HepG2 (cell line): Measurements from ENCODE around the gene SKIL. TPM values are rescaled to one million over a fixed set of nuclear protein-coding genes. Genes with fewer than 3 reads are reported as not detected.

Experiments
- GATAD1 ChIP-seq: IDR thresholded peaks from 2 replicates; pipeline ENCODE4 v1.6.1; 2016; ENCODE audit warnings: missing genetic modification reagents, missing compliant biosample characterization
- MAFF ChIP-seq: IDR thresholded peaks from 2 replicates; pipeline ENCODE4 v1.6.1; 2011; ENCODE audit warnings: low read depth, low read length, improper control_type of control experiment
- PRMT3 ChIP-seq: sonication (generic); formaldehyde crosslinking; IDR thresholded peaks from 2 replicates; pipeline ENCODE4 v1.8.1; 2022; ENCODE audit warnings: low read depth, mild to moderate bottlenecking, moderate library complexity, missing genetic modification reagents, borderline replicate concordance
- TAF15 ChIP-seq: fragments of 200-400 bp; formaldehyde crosslinking; IDR thresholded peaks from one replicate; pipeline ENCODE4 v1.6.1; 2018; ENCODE audit warnings: mild to moderate bottlenecking, low read depth, low read length; ENCODE audit not compliant: poor library complexity, severe bottlenecking
- TBX2 ChIP-seq: sonication (generic); formaldehyde crosslinking; IDR thresholded peaks from 2 replicates; pipeline ENCODE4 v1.5.0; 2020; ENCODE audit warnings: missing genetic modification reagents, mild to moderate bottlenecking, borderline replicate concordance
- ZFP36L1 ChIP-seq: sonication (generic); formaldehyde crosslinking; IDR thresholded peaks from 2 replicates; pipeline ENCODE4 v1.8.0; 2022; ENCODE audit warnings: mild to moderate bottlenecking, missing genetic modification reagents, moderate library complexity
- ZFYVE20 ChIP-seq: sonication (generic); formaldehyde crosslinking; IDR thresholded peaks from 2 replicates; pipeline ENCODE4 v1.8.0; 2023; ENCODE audit warnings: low read depth, mild to moderate bottlenecking, moderate library complexity, missing genetic modification reagents, borderline replicate concordance
- ZKSCAN8 ChIP-seq: IDR thresholded peaks from 2 replicates; pipeline ENCODE4 v1.6.1; 2016; ENCODE audit warnings: borderline replicate concordance, missing genetic modification reagents, missing compliant biosample characterization
- ZNF253 ChIP-seq: sonication (generic); formaldehyde crosslinking; IDR thresholded peaks from 2 replicates; pipeline ENCODE4 v1.8.0; 2022; ENCODE audit warnings: mild to moderate bottlenecking, missing genetic modification reagents, borderline replicate concordance
- ZNF264 ChIP-seq: sonication (generic); formaldehyde crosslinking; IDR thresholded peaks from 2 replicates; pipeline ENCODE4 v1.4.0; 2020; ENCODE audit warnings: missing genetic modification reagents
- ZNF3 ChIP-seq: IDR thresholded peaks from 2 replicates; pipeline ENCODE4 v1.7.0; 2017; ENCODE audit warnings: inconsistent platforms
- ZNF446 ChIP-seq: sonication (generic); formaldehyde crosslinking; IDR thresholded peaks from 2 replicates; pipeline ENCODE4 v1.5.0; 2020; ENCODE audit warnings: mild to moderate bottlenecking, missing genetic modification reagents
- ZNF703 ChIP-seq: sonication (generic); formaldehyde crosslinking; IDR thresholded peaks from 2 replicates; pipeline ENCODE4 v1.5.1; 2020; ENCODE audit warnings: missing genetic modification reagents, mild to moderate bottlenecking, moderate library complexity, borderline replicate concordance
- ZNF747 ChIP-seq: sonication (generic); formaldehyde crosslinking; IDR thresholded peaks from 2 replicates; pipeline ENCODE4 v1.8.1; 2023; ENCODE audit warnings: missing genetic modification reagents, mild to moderate bottlenecking, borderline replicate concordance
- ZNF766 ChIP-seq: sonication (generic); formaldehyde crosslinking; IDR thresholded peaks from 2 replicates; pipeline ENCODE4 v1.5.0; 2020; ENCODE audit warnings: missing genetic modification reagents, borderline replicate concordance
- ZNF768 ChIP-seq: sonication (generic); formaldehyde crosslinking; IDR thresholded peaks from 2 replicates; pipeline ENCODE4 v1.4.0; 2020; ENCODE audit warnings: missing genetic modification reagents
- ZZZ3 ChIP-seq: sonication (generic); formaldehyde crosslinking; IDR thresholded peaks from 2 replicates; pipeline ENCODE4 v1.4.0; 2020; ENCODE audit warnings: missing genetic modification reagents, mild to moderate bottlenecking, borderline replicate concordance
- polyA plus RNA-seq, 8 experiments: library from polyadenylated mRNA; depleted of rRNA in 3 of 8; stranded (reverse) in 7 of 8; unstranded in 1 of 8; fragments of >200 nt; fragmentation: Illumina TruSeq in 4 of 8; extraction: Trizol in 4 of 8; gene quantifications; 2 replicates each; pipeline versions ENCODE4 v1.2.1 to v1.2.3, GENCODE V29; 2011 to 2016; ENCODE audit warnings: low read depth in 4 of 8, missing spikeins in 1 of 8, mixed read lengths in 1 of 8; ENCODE audit not compliant: insufficient read depth in 1 of 8
- total RNA-seq, 5 experiments: library from RNA; depleted of rRNA; stranded (reverse); fragments of >200 nt; fragmentation: Illumina TruSeq; extraction: Trizol; gene quantifications; 2 replicates each; pipeline ENCODE4 v1.2.3, GENCODE V29; 2016; ENCODE audit warnings: low read depth in 1 of 5
- TF ChIP-seq, protein P1 (sequence below): IDR thresholded peaks from 2 replicates; pipeline ENCODE4 v1.4.0; 2020; ENCODE audit warnings: mild to moderate bottlenecking, missing genetic modification reagents
- TF ChIP-seq, protein P2 (sequence below): sonication (generic); formaldehyde crosslinking; IDR thresholded peaks from 2 replicates; pipeline ENCODE4 v1.4.0; 2020; ENCODE audit warnings: missing genetic modification reagents, borderline replicate concordance
- TF ChIP-seq, protein P3 (sequence below): sonication (generic); formaldehyde crosslinking; IDR thresholded peaks from 2 replicates; pipeline ENCODE4 v1.4.0; 2020; ENCODE audit warnings: mild to moderate bottlenecking, missing genetic modification reagents
- TF ChIP-seq, protein P4 (sequence below): sonication (generic); formaldehyde crosslinking; IDR thresholded peaks from 2 replicates; pipeline ENCODE4 v1.4.0; 2020; ENCODE audit warnings: missing genetic modification reagents
- TF ChIP-seq, protein P5 (sequence below): sonication (generic); formaldehyde crosslinking; IDR thresholded peaks from 2 replicates; pipeline ENCODE4 v1.4.0; 2020; ENCODE audit warnings: missing genetic modification reagents, low read depth, mild to moderate bottlenecking, borderline replicate concordance

SKIL gene
- total and polyA plus RNA-seq, 2 of the 13 experiments (the other 11 are each of a cell fraction or from before 2014, with no cell fraction given): 5.2 to 20.7 TPM

DNA sequence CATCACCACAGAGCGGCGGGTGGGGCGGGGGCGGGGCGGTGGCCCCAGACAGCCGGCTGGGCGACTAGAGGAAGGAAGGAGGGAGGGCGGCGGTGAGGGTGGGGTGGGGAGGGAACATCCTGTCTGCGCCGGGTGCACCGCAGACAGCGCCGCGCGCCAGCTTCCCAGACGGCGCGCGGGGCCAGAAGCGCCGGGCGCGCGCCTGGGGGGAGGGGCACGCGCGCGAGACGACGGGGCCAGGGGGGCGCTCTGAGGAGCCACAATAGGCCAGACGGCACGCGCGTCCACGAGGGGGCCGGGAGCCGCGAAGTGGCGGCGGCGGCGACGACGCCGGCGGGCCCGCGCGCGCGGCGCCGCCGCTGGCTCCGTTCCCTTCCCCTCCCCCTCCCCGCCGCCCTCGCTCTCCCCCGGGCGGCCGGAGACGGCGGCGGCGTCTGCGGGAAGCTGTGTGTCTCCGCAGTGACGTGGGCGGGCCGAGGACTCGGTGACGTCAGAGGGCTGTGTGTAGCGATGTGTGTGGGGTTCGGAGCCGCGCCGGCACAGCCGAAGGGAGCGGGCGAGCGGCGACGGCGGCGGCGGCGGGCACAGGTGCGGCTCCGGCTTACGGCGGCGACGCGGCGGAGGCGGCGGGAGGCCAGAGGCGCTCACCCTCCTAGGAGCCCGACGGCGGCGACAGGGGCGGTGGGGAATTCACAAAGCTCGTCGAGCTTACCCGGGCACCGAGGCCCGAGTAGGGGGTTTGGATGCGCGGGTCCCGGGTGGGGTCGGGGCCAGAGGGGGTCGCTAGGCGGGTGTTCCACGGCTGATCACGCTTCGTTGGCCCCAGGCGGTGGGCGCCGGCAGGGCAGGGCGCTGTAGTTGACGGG, at the start of gene SKIL (continued):
- TF ChIP-seq, protein P1, sequence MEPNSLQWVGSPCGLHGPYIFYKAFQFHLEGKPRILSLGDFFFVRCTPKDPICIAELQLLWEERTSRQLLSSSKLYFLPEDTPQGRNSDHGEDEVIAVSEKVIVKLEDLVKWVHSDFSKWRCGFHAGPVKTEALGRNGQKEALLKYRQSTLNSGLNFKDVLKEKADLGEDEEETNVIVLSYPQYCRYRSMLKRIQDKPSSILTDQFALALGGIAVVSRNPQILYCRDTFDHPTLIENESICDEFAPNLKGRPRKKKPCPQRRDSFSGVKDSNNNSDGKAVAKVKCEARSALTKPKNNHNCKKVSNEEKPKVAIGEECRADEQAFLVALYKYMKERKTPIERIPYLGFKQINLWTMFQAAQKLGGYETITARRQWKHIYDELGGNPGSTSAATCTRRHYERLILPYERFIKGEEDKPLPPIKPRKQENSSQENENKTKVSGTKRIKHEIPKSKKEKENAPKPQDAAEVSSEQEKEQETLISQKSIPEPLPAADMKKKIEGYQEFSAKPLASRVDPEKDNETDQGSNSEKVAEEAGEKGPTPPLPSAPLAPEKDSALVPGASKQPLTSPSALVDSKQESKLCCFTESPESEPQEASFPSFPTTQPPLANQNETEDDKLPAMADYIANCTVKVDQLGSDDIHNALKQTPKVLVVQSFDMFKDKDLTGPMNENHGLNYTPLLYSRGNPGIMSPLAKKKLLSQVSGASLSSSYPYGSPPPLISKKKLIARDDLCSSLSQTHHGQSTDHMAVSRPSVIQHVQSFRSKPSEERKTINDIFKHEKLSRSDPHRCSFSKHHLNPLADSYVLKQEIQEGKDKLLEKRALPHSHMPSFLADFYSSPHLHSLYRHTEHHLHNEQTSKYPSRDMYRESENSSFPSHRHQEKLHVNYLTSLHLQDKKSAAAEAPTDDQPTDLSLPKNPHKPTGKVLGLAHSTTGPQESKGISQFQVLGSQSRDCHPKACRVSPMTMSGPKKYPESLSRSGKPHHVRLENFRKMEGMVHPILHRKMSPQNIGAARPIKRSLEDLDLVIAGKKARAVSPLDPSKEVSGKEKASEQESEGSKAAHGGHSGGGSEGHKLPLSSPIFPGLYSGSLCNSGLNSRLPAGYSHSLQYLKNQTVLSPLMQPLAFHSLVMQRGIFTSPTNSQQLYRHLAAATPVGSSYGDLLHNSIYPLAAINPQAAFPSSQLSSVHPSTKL: no peak
- TF ChIP-seq ZFYVE20 (CRISPR knock-in tag): no peak
- no peak for TF ChIP-seq ZNF703 (CRISPR knock-in tag)
- TF ChIP-seq ZNF747 (CRISPR knock-in tag): no peak
- no peak for TF ChIP-seq ZFP36L1 (CRISPR knock-in tag)
- no peak for TF ChIP-seq ZKSCAN8
- no peak for TF ChIP-seq ZNF264 (CRISPR knock-in tag)
- TF ChIP-seq ZNF446: no peak
- TF ChIP-seq TBX2: no peak
- TF ChIP-seq, protein P2, sequence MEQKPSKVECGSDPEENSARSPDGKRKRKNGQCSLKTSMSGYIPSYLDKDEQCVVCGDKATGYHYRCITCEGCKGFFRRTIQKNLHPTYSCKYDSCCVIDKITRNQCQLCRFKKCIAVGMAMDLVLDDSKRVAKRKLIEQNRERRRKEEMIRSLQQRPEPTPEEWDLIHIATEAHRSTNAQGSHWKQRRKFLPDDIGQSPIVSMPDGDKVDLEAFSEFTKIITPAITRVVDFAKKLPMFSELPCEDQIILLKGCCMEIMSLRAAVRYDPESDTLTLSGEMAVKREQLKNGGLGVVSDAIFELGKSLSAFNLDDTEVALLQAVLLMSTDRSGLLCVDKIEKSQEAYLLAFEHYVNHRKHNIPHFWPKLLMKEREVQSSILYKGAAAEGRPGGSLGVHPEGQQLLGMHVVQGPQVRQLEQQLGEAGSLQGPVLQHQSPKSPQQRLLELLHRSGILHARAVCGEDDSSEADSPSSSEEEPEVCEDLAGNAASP (CRISPR knock-in tag): no peak
- TF ChIP-seq GATAD1 (CRISPR knock-in tag): 0 out of 2 replicates have a peak, but pooled peaks have one; percentile 12
- no peak for TF ChIP-seq ZNF253 (CRISPR knock-in tag)
- no peak for TF ChIP-seq ZNF766 (CRISPR knock-in tag)
- TF ChIP-seq ZNF768: peak; percentile 60; the same call in 1 of the 2 replicates
- TF ChIP-seq TAF15: peak; percentile 35
- TF ChIP-seq, protein P3, sequence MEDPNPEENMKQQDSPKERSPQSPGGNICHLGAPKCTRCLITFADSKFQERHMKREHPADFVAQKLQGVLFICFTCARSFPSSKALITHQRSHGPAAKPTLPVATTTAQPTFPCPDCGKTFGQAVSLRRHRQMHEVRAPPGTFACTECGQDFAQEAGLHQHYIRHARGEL (CRISPR knock-in tag): no peak
- no peak for TF ChIP-seq MAFF
- TF ChIP-seq ZNF3 (CRISPR knock-in tag): no peak
- TF ChIP-seq, protein P4, sequence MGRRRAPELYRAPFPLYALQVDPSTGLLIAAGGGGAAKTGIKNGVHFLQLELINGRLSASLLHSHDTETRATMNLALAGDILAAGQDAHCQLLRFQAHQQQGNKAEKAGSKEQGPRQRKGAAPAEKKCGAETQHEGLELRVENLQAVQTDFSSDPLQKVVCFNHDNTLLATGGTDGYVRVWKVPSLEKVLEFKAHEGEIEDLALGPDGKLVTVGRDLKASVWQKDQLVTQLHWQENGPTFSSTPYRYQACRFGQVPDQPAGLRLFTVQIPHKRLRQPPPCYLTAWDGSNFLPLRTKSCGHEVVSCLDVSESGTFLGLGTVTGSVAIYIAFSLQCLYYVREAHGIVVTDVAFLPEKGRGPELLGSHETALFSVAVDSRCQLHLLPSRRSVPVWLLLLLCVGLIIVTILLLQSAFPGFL (CRISPR knock-in tag): no peak
- no peak for TF ChIP-seq PRMT3 (CRISPR knock-in tag)
- TF ChIP-seq ZZZ3 (CRISPR knock-in tag): no peak
- TF ChIP-seq, protein P5, sequence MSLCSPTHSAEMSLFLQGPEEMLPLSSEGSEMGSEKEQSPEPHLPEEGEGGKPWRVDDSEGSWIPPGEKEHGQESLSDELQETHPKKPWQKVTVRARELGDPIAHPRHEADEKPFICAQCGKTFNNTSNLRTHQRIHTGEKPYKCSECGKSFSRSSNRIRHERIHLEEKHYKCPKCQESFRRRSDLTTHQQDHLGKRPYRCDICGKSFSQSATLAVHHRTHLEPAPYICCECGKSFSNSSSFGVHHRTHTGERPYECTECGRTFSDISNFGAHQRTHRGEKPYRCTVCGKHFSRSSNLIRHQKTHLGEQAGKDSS (CRISPR knock-in tag): no peak
